Measurements from ENCODE around the gene STAMBP. TPM values are rescaled to one million over a fixed set of nuclear protein-coding genes. Genes with fewer than 3 reads are reported as not detected.

Gene STAMBP
- total and polyA plus RNA-seq, 2 of the 4 experiments (the other 2 are of a cell fraction) = 29.7 to 38.7 TPM

- H3K23ac ChIP-seq (ENCODE audit: low read depth, low read length) = no peak overlapping the region
- in situ Hi-C loops (cut with MboI; ENCODE audit: low sequenced_read_pairs) = no loop called here
- TF ChIP-seq SMC3 (IDR thresholded peaks at IDR 0.05; ENCODE audit: low read depth, low read length) (no peak), CTCF (conservative IDR thresholded peaks at IDR 0.05; ENCODE audit: low read depth, low read length) (no peak), FOS (IDR thresholded peaks at IDR 0.05; ENCODE audit: low read depth, low read length) (no peak), MAZ (IDR thresholded peaks at IDR 0.05; ENCODE audit: borderline replicate concordance, low read depth, low read length) (no peak), RCOR1 (IDR thresholded peaks at IDR 0.05; ENCODE audit: insufficient replicate concordance, low read length) (no peak), CEBPB (IDR thresholded peaks at IDR 0.05; ENCODE audit: low read depth, low read length) (no peak), MAFK (IDR thresholded peaks at IDR 0.05; ENCODE audit: low read depth, low read length) (no peak), MXI1 (IDR thresholded peaks at IDR 0.05; ENCODE audit: borderline replicate concordance, low read depth, low read length) (no peak), RFX5 (IDR thresholded peaks at IDR 0.05; ENCODE audit: low read depth, low read length) (no peak)
- H3K9me1 ChIP-seq (ENCODE audit: insufficient read depth, low read length) = peaks cover 11% of the 10 kb centered on the region
- no peaks in the 10 kb centered on the region for H3K27me3 ChIP-seq (ENCODE audit: control insufficient read depth, insufficient read depth, low read length)
- BruUV-seq (replicated peaks) = no TSS peak
- no peaks in the 10 kb centered on the region for H3K36me3 ChIP-seq (ENCODE audit: control insufficient read depth, insufficient read depth, low read length)
- H3K4me3 ChIP-seq (ENCODE audit: insufficient read depth, low read depth, low read length) = no peak overlapping the region
- H4K5ac ChIP-seq (ENCODE audit: low read depth, low read length) = no peak overlapping the region
- H3K9me3 ChIP-seq (ENCODE audit: control insufficient read depth, insufficient read depth, low read length) = no peaks in the 10 kb centered on the region
- H4K8ac ChIP-seq (ENCODE audit: low read depth in 2 of 2, low read length in 2 of 2) = no peak overlapping the region
- peaks cover 10% of the 10 kb centered on the region for H3K4me1 ChIP-seq (ENCODE audit: control insufficient read depth, insufficient read depth, low read length)
- intact Hi-C loops (cut with micrococcal nuclease) = no loop called here
- no peak overlapping the region for H3K18ac ChIP-seq (ENCODE audit: low read depth, low read length)
- no peak overlapping the region for H3K27ac ChIP-seq (ENCODE audit: insufficient read depth, low read length)
- H3K56ac ChIP-seq (ENCODE audit: extremely low read depth, insufficient read depth, low read length) = no peak overlapping the region
- DNase-seq (no peak), ATAC-seq (ENCODE audit: low read depth) (no peak)
- dilution Hi-C loops (cut with HindIII; ENCODE audit: low sequenced_read_pairs, unreplicated experiment) = no loop called here
- no peak overlapping the region for H2BK120ac ChIP-seq (ENCODE audit: low read depth, low read length)
- no peak overlapping the region for H2BK5ac ChIP-seq (ENCODE audit: low read depth, low read length, poor library complexity, severe bottlenecking)
- CTCF ChIA-PET = no interaction called here
- no peak overlapping the region for H3K14ac ChIP-seq (replicated peaks; ENCODE audit: low read depth, low read length)
- no peak overlapping the region for H4K91ac ChIP-seq (ENCODE audit: insufficient read depth, low read depth, low read length)
- no peak overlapping the region for H2AK9ac ChIP-seq (replicated peaks; ENCODE audit: low read depth, low read length, poor library complexity)
- no peak overlapping the region for H3K4ac ChIP-seq (ENCODE audit: low read depth, low read length)
- POLR2A ChIA-PET (ENCODE audit: unreplicated experiment) = no interaction called here
- H3K4me2 ChIP-seq (ENCODE audit: low read depth, low read length) = no peak overlapping the region
- no peak overlapping the region for H2BK15ac ChIP-seq (ENCODE audit: low read depth, low read length)
- no peak overlapping the region for H3K9ac ChIP-seq (ENCODE audit: low read depth, low read length)
- no peak overlapping the region for H2AFZ ChIP-seq (replicated peaks; ENCODE audit: low read length, poor library complexity)
- peaks cover 0 to 6% of the 10 kb centered on the region in 2 experiments; a peak in 1 of 4 replicates for H3K79me1 ChIP-seq (ENCODE audit: low read depth in 1 of 2, low read length in 2 of 2)
- no peak overlapping the region for H2BK20ac ChIP-seq (ENCODE audit: low read depth, low read length)
- no peaks in the 10 kb centered on the region for H4K20me1 ChIP-seq (ENCODE audit: insufficient read depth, low read length)
- no CpG with 5 or more reads among the region's 4 CpGs for WGBS, 2 experiments (ENCODE audit: extremely low coverage in 2 of 2, insufficient read length in 1 of 2)
- H2AK5ac ChIP-seq (ENCODE audit: low read depth, low read length) = no peak overlapping the region
These were observed 57.6 kb downstream of the STAMBP start for GRCh38 chr2:73886357-73886756.

All from IMR-90 (cell line).